ENCODE data around the gene MCM9.
"Not testable (repeated sequence)": the region's sequence is repeated elsewhere in the genome, so short reads cannot be mapped to it uniquely, and the experiment has no call there.

MCM9 gene

DNA sequence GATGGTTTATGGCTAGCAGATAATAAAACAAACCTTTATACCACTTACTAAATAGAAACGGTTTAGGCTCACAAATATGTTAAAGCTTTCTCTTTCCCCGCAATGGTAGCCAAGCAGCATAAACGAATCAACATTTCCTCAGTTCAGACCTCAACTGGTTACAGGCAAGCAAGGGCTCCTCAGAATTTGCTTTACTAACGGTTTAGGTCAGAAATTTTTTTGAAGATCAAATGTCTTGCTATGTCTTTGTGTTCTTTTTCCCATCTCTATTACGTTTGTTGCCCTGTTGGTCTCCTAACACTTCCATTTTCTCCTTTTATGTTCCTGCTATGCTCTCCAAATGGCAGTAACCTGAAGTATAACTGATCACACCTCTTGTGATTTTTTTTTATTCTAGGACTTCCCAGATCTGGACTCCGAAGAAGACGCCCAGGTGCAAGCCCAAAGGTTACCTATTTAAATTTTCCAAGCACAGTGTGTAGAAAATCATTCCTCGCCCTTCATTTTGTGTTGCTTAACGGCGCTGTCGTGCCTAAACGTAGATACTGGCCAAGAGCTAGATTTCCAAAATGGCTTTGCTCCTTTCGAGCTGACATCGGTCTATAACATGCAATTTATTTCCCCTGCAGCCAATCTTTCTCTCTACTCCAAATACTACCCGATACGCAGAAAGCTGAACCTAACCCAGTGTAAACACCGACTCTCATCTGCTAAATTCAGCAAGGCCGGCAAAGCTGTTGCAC, 41.7 kb downstream of the MCM9 start:
- DNase-seq = peak; percentile 83

DNA sequence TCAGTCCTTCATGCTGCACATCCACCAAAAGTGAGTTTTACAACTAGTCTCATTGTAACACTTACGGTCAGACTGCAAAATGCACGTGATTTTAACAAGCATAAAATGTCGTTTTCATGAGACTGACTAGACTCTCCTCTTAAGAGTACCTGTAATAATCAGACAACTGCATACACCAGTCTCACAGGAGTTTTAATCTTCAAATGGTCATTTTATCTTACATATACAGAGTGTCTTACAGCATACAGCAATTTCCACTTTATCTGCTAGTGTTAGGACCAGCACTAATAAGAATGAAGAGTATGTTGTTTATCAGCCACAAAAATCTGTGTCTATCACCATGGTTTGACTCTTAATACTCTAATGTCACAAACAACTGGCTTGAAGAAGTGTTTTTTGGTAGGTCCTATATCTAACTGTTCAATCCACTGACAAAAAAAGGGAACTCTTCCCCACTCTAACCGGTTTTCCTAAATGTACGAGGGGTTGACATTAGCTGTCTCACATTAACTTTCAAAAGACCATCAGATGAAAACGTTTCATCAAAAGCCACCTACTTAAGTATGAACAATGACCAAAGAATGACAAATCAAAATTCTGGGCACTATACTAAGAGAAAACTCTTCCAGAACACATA, 42.5 kb downstream of the MCM9 start:
- no peak for DNase-seq

DNA sequence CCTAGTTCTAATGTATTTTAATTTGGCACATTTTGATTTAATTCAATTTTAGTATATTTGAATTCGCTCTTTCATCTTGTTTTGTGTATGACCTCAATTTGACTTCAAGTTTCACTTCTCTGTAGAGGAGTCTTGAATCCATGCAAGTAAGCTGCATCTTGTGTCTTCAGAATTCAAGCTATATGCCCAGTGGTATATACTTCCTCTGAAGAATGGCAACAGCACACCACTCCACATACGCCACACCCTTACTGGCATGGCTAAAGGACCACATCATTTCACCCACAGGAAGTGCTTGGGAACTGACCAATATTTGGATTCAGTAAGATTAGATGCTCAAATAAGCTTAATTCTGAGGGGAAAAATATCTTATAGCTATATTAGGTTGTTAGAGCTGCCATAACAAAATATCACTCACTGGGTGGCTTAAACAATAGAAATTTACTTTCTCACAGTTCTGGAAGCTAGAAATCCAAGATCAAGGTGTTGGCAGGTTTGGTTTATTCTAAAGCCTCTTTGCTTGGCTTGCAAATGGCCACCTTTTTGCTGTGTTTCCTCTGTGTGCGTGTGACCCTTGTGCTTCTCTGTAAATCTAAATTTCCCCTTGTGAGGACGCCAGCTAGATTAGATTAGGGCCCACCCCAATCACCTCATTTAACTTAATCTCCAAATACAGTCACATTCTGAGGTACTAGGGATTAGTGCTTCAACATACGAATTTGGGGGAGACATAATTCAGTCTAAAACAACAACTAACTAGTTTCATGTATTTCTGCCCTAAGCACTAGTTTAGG, 43.8 kb downstream of the MCM9 start:
- no peak for DNase-seq

DNA sequence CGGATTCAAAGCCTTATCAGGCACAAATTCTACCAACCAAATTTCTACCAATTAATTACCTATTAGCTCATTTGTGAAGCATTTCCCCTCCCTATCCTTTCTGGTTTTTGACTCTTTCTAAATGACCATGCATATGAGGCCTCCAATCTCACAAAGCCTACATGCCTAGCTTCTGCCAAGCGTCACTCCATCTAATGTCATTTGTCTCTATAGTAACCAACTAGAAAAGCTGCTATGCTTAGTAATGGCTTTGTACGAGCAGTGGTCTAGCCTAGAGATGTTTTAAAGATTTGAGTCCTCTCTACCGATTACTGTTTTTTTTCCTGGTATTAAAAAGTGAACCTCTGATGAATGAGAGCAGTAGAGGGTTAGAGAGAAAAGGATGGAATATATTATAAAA, 45.8 kb downstream of the MCM9 start:
- DNase-seq = peak; percentile 54

DNA sequence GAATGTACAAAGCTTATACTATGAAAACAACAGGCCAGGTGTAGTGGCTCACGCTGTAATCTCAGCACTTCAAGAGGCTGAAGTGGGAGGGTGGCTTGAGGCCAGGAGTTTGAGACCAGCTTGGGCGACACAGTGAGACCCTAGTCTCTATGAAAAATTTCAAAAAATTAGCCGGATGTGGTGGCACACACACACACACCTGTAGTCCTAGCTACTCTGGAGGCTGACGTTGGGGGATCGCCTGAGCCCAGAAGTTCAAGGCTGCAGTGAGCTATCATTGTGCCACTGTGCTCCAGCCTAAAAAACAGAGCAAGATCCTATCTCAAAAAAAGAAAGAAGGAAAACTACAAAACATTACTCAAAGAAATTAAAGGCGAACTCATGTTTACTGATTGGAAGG, 48.3 kb downstream of the MCM9 start:
- DNase-seq = peak; percentile 39

DNA sequence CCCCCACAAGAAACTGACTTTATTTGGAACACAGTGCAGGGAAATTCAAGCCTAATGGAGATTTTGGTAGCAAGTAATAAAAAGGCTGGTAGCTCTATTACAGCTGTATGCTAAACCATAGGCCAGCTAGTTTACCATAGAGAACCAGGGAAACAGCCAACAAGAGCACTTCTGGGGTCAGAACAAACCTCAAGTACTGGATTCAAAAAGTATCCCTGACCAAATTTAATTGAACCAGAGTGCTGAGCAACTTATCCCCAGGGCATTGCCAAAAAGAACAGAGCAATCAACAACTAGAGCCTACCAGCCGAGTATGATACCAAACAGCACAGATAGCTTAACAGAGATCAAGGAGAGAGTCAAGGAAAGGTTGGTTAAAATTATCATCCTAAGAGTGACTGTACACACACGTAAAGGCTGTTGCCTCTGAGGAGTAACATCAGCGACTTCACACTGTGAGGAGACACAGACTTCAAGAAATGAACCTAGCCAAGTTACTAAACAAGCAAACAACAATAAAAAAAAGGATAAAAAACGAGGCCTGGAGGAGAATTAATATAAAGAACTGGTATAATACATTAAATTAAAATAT, 52.5 kb downstream of the MCM9 start:
- DNase-seq = no peak

DNA sequence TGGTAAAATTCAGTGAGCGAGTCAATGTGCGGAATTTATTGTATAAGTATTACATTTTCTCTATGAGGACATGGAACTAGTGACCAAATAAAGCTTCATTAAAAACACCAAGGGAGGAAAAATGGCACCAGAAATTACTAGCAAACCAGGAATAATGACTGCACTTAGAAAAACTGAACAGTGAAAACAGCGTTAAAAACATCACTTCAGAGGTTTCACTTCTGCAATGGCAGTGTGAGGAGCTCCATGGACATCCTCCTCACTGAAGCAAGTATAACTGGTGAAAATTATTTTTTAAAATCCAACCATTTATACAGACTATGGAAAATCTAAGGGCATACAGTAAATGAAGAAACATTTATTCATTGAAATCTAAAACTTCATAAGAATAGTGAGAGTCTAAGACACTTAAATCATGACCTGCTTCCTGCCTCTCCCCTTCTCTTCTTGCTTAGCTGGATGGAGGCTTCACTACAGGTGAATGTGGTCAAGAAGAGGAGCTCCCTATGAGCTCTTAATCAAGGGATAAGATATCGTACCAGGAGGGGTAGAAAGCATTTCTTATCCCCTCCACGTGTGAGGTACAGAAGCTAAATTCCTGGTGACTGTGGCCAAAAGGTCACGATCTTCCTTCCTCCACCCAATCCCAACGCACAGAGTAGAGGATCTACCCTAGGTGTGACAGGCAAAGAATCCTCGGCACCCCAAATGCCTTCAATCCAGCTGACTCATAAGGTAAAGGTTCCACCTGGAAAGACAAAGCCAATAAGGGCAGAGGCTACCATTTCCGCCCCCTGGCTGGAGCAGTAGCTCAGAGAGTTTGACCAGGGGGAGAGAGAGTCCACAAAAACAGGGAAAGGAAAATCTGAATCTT, 53.3 kb downstream of the MCM9 start:
- no peak for DNase-seq

DNA sequence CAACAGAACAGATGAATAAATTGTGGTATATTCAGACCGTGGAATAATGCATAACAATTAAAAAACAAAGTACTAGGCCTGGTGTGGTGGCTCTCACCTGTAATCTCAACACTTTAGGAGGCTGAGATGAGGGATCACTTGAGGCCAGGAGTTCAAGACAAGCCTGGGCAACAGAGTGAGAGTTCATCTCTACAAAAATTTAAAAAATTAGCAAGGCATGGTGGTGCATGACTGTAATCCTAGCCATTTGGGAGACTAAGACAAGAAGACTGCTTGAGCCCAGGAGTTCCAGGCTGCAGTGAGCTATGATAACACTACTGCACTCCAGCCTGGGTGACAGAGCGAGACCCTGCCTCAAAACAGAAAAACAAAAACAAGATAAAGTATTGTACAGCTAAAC, 57.2 kb downstream of the MCM9 start:
- DNase-seq = no peak

DNA sequence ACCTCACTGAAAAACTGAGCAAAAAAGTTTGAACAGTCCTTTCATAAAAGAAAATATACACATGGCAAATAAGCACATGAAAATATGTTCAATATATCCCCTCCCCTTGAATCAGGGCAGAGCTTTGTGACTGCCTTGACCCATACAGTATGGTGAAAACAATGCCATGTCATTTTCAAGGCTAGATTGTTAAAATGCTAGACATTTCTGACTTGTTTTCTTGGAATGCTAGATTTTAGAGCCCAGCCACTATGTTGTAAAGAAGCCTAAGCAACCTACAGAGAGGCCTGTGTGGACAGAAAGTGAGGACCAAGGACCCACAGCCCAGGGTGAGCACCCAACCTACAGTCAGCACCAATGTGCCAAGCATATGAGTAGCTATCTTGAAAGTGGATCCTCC, 58.1 kb downstream of the MCM9 start:
- DNase-seq = no peak

DNA sequence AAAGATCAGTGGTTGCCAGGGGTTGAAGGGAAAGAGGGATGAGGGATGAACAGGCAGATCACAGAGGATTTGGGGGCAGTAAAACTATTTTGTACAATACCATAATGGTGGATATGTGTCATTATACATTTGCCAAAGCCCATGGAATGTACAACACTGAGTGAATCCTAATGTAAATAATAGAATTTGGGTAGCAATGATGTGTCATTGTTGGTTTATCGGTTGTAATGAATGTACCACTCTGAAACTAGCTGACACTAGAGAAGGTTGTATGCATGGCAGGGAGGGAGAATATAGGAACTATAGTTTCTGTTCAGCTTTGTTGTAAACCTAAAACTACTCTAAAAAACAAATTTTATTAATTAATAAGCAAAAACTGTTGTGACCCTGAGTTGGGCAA, 58.8 kb downstream of the MCM9 start:
- DNase-seq = no peak

DNA sequence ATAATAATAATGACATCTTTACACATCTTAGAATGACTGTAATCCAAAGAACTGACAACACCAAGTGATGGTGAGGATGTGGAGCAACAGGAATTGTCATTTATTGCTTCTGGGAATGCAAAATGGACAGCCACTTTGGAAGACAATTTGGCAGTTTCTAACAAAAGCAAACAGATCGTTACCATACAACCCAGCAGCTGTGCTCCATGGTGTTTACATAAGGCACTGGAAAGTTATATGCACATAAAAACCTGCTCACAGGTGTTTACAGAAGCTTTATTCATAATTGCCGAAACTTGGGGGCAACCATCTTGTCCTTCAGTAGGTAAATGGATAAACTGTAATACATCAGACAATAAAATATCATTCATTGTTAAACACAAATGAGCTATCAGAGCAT, 59.3 kb downstream of the MCM9 start:
- DNase-seq = peak; percentile 90

DNA sequence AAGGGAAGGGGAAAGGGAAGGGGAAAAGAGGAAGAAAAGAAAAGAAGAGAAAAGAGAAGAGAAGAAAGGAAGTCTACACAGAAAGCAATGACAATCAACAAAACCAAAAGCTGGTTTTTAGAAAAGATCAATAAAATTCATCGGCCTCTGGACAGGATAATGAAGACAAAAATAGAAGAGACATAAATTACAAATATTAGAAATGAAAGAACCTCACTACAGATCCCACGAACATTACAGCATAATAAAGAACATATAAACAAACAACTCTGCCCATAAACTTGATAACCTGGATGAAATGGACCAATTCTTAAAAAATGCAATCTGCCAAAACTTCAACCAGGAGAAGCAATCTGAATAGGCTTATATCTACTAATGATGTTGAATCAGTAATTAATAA, 61.7 kb downstream of the MCM9 start:
- no peak for DNase-seq

DNA sequence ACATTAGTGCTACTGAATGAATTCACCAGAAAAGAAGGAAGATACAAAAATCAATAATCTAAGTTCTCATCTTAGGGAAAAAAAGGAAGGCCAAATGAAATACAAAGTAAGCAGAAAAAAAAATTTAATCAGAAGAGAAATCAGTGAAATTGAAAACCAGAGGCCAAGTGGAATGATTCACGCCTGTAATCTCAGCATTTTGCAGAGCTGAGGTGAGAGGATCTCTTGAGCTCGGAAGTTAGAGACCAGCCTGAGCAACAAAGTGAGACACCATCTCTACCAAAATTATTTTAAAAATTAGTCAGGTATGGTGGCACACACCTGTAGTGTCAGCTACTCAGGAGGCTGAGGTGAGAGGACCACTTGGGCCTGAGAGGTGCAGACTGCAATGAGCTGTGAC, 62.2 kb downstream of the MCM9 start:
- DNase-seq = no peak

DNA sequence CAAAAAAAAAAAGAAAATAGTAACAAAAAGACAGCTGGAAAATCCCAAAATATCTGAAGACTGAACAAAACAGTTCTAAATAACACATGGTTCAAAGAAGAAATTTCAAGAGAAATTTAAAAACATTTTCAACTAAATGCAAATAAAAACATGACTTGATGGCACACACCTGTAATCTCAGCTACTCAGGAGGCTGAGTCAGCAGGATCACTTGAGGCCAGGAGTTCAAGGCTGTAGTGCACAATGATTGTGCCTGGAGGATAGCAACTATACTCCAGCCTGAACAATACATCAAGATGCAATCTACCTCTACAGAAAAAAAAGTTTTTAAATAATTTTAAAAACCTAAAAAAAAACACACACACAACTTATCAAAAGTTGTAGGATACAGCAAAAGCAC, 62.6 kb downstream of the MCM9 start:
- no peak for DNase-seq

DNA sequence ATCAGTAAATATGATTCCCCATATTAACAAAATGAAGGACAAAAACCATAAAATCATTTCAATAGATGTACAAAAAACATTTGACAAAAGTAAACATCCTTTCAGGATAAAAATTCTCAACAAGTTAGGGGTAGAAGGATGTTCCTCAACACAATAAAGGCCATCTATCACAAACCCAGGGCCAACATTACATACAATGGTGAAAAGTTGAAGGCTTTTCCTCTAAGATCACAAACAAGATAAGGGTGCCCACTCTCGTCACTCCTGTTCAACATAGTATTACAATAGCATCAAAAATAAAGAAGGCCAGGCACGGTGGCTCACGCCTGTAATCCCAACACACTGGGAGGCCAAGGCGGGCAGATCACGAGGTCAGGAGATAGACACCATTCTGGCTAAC, 63.6 kb downstream of the MCM9 start:
- no peak for DNase-seq

DNA sequence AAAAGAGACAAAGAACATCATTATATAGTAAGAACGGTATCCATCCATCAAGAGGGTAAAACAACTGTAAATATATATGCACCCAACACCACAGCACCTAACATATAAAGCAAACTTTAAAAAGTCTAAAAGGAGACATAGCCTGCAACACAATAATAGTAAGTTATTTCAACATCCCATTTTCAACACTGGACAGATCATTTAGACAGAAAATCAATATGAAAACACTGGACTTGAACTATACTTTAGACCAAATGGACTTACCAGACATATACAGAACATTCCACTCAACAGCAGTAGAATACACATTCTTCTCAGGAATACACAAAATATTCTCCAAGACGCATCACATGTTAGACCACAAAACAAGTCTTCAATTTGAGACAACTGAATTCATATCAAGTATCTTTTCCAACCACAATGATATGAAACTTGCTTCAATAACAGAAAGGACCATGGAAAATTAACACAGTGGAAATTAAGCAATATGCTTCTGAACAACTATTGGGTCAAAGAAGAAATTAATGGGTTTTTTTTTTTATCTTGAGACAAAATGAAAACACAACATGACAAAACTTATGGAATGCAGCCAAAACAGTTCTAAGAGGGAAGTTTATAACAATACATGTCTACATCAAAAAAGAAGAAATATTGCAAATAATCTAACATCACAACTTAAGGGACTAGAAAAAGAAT, 64.9 kb downstream of the MCM9 start:
- no peak for DNase-seq

DNA sequence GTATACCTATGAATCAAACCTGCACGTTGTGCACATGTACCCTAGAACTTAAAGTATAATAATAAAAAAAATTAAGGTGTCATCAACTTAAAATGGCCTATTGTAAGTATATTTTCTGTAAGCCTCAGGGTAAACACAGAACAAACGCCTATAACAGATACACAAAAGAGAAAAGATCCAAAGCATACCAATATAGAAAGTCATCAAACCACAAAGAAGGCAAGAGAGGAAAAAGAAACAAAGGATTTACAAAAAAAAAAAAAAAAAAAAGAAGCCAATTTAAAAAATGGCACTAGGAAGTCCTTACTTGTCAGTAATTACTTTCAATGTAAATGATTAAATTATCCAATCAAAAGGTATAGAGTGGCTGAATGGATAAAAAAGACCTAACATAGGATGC, 65.6 kb downstream of the MCM9 start:
- no peak for DNase-seq

DNA sequence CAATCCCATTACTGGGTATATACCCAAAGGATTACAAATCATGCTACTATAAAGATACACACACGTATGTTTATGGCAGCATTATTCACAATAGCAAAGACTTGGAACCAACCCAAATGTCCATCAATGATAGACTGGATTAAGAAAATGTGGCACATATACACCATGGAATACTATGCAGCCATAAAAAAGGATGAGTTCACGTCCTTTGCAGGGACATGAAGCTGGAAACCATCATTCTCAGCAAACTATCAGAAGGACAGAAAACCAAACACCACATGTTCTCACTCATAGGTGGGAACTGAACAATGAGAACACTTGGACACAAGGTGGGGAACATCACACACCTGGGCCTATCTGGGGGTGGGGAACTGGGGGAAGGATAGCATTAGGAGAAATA, 66.1 kb downstream of the MCM9 start:
- not testable (repeated sequence) for DNase-seq

DNA sequence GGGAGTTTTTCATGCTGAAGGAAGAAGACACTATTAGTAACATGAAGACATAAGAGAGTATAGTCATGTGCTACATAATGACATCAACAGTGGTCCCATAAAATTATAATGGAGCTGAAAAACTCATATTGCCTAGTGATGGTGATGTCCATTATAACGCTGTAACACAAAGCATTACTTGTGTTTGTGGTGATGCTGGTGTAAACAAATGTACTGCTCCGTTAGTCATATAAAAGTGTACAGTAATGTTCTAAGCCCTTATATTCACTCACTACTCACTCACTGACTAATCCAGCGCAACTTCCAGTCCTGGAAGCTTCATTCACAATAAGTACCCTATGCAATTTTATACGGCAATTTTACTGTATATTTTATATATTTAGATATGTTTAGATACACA, 67.8 kb downstream of the MCM9 start:
- no peak for DNase-seq

DNA sequence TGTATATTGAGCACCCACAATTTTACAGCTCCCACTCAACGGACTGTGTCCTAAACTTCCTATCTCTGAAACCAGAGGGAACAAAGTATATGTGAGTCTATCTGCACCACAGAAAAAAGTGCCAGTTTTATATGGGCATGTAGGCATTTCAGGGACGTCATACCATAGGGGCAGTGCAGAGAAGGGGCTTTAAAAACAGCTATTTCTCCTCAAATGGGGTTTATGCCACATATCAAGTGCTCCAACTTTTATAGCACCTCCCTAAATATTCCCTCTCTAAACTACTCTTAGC, 69.9 kb downstream of the MCM9 start:
- no peak for DNase-seq

DNA sequence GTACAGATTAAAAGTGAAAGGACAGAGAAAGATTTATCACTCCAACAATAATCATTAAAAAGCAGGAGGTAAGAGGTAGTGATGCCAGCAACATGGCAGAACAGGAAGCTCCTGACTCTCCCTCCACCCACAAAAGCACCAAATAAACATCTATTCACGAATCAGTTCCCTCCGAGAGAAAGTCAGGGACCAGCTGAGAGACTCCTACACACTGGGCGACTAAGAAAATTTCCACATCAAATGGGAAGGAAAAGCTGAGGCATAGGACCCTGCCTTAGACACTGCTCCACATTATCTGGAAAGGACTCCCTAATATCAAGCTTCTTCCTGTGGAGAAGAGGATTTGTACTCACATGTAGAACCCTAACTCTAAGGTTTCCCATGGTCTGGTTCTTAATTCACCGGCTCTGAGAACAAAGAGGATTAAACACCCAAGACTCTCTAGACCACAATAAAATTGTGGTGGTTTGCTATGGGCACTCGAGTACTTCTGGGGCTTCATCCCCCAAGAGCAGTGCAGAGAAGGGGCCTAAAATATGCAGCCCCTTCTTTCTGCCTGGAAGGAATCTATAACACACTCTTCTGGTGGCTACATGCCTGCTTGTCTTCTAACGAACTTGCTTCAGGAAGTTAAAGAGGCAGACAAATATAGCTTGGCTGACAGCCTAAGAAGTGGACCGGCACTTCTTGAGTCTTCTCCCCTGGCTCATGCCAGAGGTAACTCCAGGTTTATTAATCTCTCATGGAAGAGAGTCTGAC, 70.4 kb downstream of the MCM9 start:
- no peak for DNase-seq

DNA sequence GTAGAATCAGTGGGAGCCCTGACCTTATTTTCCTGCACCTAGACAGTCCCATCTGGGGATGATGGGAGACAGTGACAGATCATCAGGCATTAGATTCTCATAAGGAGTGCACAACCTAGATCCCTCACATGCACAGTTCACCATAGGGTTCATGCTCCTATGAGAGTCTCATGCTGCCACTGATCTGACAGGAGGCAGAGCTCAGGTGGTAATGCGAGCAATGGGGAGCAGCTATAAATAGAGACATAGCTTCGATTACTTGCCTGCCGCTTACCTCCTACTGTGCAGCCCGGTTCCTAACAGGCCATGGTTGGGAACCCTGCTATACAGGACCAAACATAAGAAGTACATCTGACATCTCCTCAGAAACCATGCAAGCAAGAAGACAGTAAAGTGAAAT, 72.5 kb downstream of the MCM9 start:
- DNase-seq = no peak
